GM21367 (cell line): ENCODE measurements around the gene C6orf132.
"Not testable (repeated sequence)": the region's sequence is repeated elsewhere in the genome, so short reads cannot be mapped to it uniquely, and the experiment has no call there.

Experiments used
- ATAC-seq: cut with Tn5 transposase; IDR thresholded peaks from one replicate; pipeline ENCODE4 v1.9.1; 2021; ENCODE audit not compliant: unreplicated experiment

C6orf132 gene

DNA sequence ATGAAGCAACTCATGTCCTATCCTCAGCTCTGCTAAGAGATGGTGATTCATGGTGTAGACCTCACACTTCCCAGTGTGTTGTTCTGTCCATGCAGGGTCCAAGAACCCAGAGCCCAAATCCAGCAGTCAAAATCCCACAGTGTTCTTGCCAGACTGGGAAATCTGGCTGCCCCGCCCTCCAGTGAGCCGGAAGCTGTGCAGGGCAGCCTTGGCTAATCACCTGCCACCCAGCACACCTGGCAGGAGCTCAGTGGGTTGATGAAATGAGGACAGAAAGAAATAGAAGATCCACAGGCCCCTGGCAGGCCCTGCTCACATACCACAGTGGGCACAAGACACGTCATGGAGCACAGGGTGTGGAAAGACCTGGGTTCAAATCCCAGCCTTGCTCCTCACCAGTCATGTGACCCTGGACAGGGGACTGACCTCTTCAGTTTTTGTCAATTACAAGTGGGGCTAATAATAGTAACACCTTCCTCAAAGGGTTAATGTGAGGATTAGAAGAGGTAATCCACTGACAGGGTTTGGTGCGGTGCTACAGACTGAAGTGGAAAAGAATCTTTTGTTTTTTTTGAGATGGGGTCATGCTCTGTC, 17.1 kb upstream of the C6orf132 start:
- no peak for ATAC-seq

- ATAC-seq, result no peak
These were observed 16.2 kb upstream of the C6orf132 start for GRCh38 chr6:42158631-42159030.

DNA sequence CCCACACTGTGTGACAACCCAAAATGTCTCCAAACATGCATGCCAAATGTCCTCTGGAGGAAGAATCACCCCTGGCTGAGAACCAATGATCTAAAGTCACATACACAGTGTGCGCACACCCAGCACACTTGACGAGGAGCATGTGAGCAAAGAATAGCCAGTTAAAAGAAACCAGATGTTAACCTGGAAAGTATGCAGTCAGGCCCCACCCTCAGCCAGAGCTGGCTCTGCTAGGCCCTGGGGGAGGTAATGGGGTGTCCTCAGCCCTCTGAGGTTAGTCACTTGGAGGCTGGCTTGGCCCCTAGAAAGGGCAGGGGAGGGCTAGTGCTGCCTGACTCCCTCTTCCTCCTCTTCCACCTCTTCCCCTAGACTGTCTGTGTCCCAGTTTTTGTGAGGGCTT, 15.6 kb upstream of the C6orf132 start:
- ATAC-seq, result no peak

GRCh38 chr6:42156638-42157037, 14.2 kb upstream of the C6orf132 start:
- ATAC-seq, result no peak

- no peak for ATAC-seq
These were observed 12.9 kb upstream of the C6orf132 start for GRCh38 chr6:42155293-42155692.

- ATAC-seq, result no peak
These were observed 12.2 kb upstream of the C6orf132 start for GRCh38 chr6:42154461-42155209.

- ATAC-seq, result no peak
These were observed 11.5 kb upstream of the C6orf132 start for GRCh38 chr6:42153921-42154320.

- ATAC-seq, result not testable (repeated sequence)
These were observed 10.3 kb upstream of the C6orf132 start for GRCh38 chr6:42152528-42153213.

- no peak for ATAC-seq
These were observed 9.6 kb upstream of the C6orf132 start for GRCh38 chr6:42152024-42152423.

GRCh38 chr6:42150254-42150653, 7.8 kb upstream of the C6orf132 start:
- ATAC-seq, result no peak

DNA sequence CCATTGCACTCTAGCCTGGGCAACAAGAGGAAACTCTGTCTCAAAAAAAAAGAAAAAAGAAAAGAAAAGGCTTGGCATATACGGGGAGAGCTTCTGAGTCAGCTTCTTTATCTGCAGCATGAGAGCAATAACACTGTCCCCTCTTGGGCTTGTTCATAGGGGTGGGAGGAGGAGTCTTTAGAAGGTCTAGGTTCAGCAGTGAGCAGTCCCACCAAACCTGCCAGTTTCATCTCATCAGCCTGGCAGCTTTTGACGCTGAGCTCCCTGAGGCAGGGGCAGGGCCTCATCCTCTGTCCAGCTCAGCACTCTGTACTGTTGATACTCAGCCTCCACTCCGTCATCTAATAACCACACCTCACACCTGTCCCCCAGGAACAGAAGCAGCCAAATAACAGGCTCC, 5.6 kb upstream of the C6orf132 start:
- ATAC-seq, result no peak

GRCh38 chr6:42147138-42147562, 4.7 kb upstream of the C6orf132 start:
- no peak for ATAC-seq

DNA sequence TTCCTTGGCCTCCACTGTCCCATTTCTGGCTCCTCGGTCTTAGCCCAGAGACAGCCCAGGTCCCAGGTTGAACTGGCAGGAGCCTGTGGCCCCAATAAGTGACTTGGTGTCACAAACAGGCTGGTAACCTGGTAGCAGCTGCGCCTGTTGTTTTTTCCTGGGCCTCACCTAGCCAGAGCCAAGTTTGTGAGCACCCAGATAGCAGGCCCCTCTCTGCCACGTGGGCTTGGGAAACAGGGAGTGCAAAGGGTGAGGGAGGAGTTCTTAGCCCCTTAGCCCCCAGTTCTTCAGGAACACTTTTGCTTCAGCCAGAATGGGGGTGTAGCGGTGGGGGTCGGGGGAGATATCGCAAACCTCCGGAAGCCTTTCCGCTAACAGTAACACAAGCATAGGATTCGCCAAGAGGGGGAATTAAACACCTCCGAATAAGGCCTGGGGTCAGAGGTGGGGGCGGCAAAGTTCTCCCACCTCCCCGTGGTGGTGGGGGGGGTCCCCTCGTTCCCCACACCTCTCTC, 760 bp downstream of the C6orf132 start:
- ATAC-seq, result no peak

DNA sequence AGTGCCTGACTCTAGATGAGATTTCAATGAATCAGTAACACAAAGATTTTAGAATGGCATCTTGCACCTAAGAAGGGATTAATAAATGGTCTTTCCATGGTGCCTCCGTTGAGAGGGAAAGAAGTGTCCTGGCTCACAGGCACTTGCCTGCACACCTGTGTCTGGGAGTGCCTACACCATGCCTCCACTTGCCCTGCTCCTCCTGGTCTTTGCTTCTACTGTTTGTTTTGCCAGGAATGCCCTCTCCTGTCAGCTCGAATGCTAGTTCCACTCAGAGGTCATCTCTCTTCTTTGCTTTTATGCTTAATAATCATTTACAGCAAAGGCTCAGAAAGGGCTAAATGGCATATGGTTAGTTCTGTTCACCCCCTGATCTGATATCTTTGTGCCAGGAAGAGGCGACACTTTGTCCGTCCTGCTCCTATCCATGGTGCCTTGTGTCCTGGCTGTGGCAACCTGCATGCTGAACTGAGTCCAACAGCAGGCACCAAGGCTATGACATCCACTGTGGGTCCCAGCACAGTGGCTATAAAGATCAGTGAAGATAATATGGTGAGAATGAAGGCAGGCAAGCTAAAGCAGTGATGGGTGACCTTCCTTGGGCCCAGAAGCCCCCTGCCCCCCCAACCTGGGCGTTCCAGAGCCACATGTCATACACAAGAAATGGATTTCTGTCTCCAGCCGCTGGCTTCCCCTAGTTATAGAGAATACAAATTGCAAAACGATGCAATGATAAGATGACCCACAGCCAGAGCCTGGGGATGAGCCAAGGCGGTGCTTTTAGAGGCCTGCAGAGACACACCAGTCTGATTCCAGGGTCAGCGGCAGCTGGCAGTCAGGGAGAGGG, 1.4 kb downstream of the C6orf132 start:
- ATAC-seq, result no peak

DNA sequence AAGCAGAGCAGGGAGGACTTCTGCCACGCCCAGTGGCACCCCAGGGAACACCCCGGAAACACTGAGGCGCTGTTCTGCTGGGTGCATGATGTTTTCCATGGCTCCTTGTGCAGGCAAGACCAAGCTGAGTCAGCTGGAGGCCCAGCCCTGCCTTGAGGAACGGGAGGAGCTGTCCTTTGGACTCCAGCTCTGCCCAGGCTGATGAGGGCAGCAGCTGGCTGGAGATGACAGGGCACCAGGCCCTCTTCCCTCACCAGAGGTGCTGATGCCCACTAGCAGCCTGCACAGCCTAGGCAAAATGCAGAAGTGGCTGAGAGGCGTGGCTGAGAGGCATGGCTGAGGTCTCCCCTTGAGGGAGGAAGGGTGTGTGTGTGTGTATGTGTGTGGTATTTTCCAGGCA, 2.4 kb downstream of the C6orf132 start:
- ATAC-seq, result no peak

GRCh38 chr6:42138630-42139619, 3.5 kb downstream of the C6orf132 start:
- ATAC-seq, result no peak

DNA sequence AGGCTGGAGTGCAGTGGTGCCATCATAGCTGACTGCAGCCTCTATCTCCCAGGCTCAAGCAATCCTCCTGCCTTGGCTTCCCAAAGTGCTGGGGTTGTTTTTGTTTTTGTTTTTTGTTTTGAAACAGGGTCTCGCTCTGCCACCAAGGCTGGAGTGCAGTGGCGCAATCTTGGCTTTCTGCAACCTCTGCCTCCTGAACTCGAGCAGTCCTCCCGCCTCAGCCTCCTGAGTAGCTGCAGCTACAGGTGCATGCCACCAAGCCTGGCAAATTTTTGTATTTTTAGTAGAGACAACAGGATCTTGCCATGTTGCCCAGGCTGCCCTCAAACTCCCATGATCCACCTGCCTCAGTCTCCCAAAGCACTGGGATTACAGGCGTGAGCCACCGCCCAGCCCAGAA, 4.2 kb downstream of the C6orf132 start:
- ATAC-seq, result no peak

GRCh38 chr6:42137194-42137753, 5.1 kb downstream of the C6orf132 start:
- no peak for ATAC-seq

GRCh38 chr6:42136508-42137193, 5.8 kb downstream of the C6orf132 start:
- ATAC-seq, result no peak
